CD4-positive, alpha-beta T cell treated with Interleukin-15 for 4 hours (primary cell): Measurements from ENCODE around the gene ADAMTS8.

Source experiments
- DNase-seq: peaks from one replicate; pipeline ENCODE4 v3.0.0-alpha.2; 2020; ENCODE audit warnings: low spot score

ADAMTS8 gene

GRCh38 chr11:130462101-130462885 lies 33.9 kb upstream of the ADAMTS8 start:
- DNase-seq: no peak

GRCh38 chr11:130459521-130459920 lies 31.1 kb upstream of the ADAMTS8 start:
- no peak for DNase-seq

GRCh38 chr11:130458410-130458729 lies 30.0 kb upstream of the ADAMTS8 start:
- no peak for DNase-seq

GRCh38 chr11:130457623-130458409 lies 29.4 kb upstream of the ADAMTS8 start:
- DNase-seq: no peak

GRCh38 chr11:130456286-130456685 lies 27.9 kb upstream of the ADAMTS8 start:
- no peak for DNase-seq

- no peak for DNase-seq
Measured at GRCh38 chr11:130455483-130456127, 27.2 kb upstream of the ADAMTS8 start.

- no peak for DNase-seq
Measured at GRCh38 chr11:130454491-130455252, 26.3 kb upstream of the ADAMTS8 start.

- no peak for DNase-seq
Measured at GRCh38 chr11:130452940-130453339, 24.5 kb upstream of the ADAMTS8 start.

- DNase-seq: no peak
Measured at GRCh38 chr11:130452176-130452575, 23.8 kb upstream of the ADAMTS8 start.

GRCh38 chr11:130451231-130452019 lies 23.0 kb upstream of the ADAMTS8 start:
- no peak for DNase-seq

- no peak for DNase-seq
Measured at GRCh38 chr11:130449996-130450769, 21.8 kb upstream of the ADAMTS8 start.

GRCh38 chr11:130449310-130449990 lies 21.0 kb upstream of the ADAMTS8 start:
- DNase-seq: no peak

GRCh38 chr11:130448416-130449309 lies 20.3 kb upstream of the ADAMTS8 start, which contains the start of gene ADAMTS15:
Gene ADAMTS15 (plus strand): TSS chr11:130448645. CDS start chr11:130448974, 329 bp downstream.
- DNase-seq: no peak

- DNase-seq: no peak
Measured at GRCh38 chr11:130448039-130448415, 19.6 kb upstream of the ADAMTS8 start.

GRCh38 chr11:130445788-130446187 lies 17.4 kb upstream of the ADAMTS8 start:
- DNase-seq: no peak

GRCh38 chr11:130442737-130443136 lies 14.3 kb upstream of the ADAMTS8 start:
- no peak for DNase-seq

- DNase-seq: no peak
Measured at GRCh38 chr11:130441719-130442118, 13.3 kb upstream of the ADAMTS8 start.

GRCh38 chr11:130439876-130440275 lies 11.5 kb upstream of the ADAMTS8 start:
- no peak for DNase-seq

- DNase-seq: no peak
Measured at GRCh38 chr11:130439160-130439519, 10.7 kb upstream of the ADAMTS8 start.
